IMR-90 (cell line): ENCODE data around the gene IP6K2. TPM values are rescaled to one million over a fixed set of nuclear protein-coding genes. Genes with fewer than 3 reads are reported as not detected.

Source experiments
- ATAC-seq: fragments of 200-7000 bp; cut with Tn5 transposase; 2 replicates; pipeline ENCODE4 v1.9.1; 2020; ENCODE audit warnings: low read depth, mild to moderate bottlenecking, moderate library complexity
- BruUV-seq: library from RNA; stranded (reverse); fragments of 400-500 nt; replicated peaks from 2 replicates; lab custom pipeline; 2021; lab: Mats Ljungman, UMichigan
- CTCF ChIA-PET: fragments of 300-600 bp; formaldehyde crosslinking; extraction: SDS; loops from one replicate; lab custom pipeline; 2021; ENCODE audit warnings: antibody characterized with exemption; lab: Yijun Ruan, JAX
- POLR2A ChIA-PET: fragments of 300-600 bp; sonication (Branson Sonifier 250); formaldehyde crosslinking; loops from one replicate; lab custom pipeline; 2022; ENCODE audit warnings: antibody characterized with exemption; ENCODE audit not compliant: unreplicated experiment; lab: Charles Lee
- DNase-seq: peaks from one replicate; pipeline ENCODE4 v3.0.0; 2013
- H2AFZ ChIP-seq: replicated peaks from 2 replicates; pipeline ENCODE3; 2013; ENCODE audit warnings: low read length, mild to moderate bottlenecking; ENCODE audit not compliant: poor library complexity
- H2AK5ac ChIP-seq: 2 replicates; pipeline ENCODE4 v1.6.1; 2013; ENCODE audit warnings: low read depth, low read length, inconsistent platforms
- H2AK9ac ChIP-seq: replicated peaks from 2 replicates; pipeline ENCODE3; 2013; ENCODE audit warnings: mild to moderate bottlenecking, low read depth, low read length, moderate library complexity; ENCODE audit not compliant: poor library complexity
- H2BK120ac ChIP-seq: 2 replicates; pipeline ENCODE4 v1.6.1; 2013; ENCODE audit warnings: low read depth, low read length, inconsistent platforms
- H2BK15ac ChIP-seq: 3 replicates; pipeline ENCODE4 v1.6.1; 2013; ENCODE audit warnings: low read depth, low read length, inconsistent platforms
- H2BK20ac ChIP-seq: 2 replicates; pipeline ENCODE4 v1.6.1; 2013; ENCODE audit warnings: low read depth, mild to moderate bottlenecking, inconsistent platforms, low read length, moderate library complexity
- H2BK5ac ChIP-seq: 2 replicates; pipeline ENCODE4 v1.6.1; 2013; ENCODE audit warnings: mild to moderate bottlenecking, low read depth, low read length, inconsistent platforms; ENCODE audit not compliant: poor library complexity, severe bottlenecking
- H3K14ac ChIP-seq: replicated peaks from 2 replicates; pipeline ENCODE4 v1.6.1; 2013; ENCODE audit warnings: low read depth, low read length, inconsistent platforms
- H3K18ac ChIP-seq: 2 replicates; pipeline ENCODE4 v1.6.1; 2013; ENCODE audit warnings: low read depth, low read length, control low read depth
- H3K23ac ChIP-seq: 2 replicates; pipeline ENCODE4 v1.6.1; 2013; ENCODE audit warnings: low read depth, low read length, inconsistent platforms
- H3K27ac ChIP-seq: 2 replicates; pipeline ENCODE4 v1.5.1; 2013; ENCODE audit warnings: mild to moderate bottlenecking, control low read depth, low read length; ENCODE audit not compliant: insufficient read depth
- H3K27me3 ChIP-seq: 2 replicates; pipeline ENCODE4 v1.6.1; 2013; ENCODE audit warnings: low read length; ENCODE audit not compliant: control insufficient read depth, insufficient read depth
- H3K36me3 ChIP-seq: 2 replicates; pipeline ENCODE4 v1.6.1; 2013; ENCODE audit warnings: low read length, mixed read lengths; ENCODE audit not compliant: control insufficient read depth, insufficient read depth
- H3K4ac ChIP-seq: 2 replicates; pipeline ENCODE4 v1.6.1; 2013; ENCODE audit warnings: low read depth, low read length, inconsistent platforms
- H3K4me1 ChIP-seq: 2 replicates; pipeline ENCODE4 v1.6.1; 2013; ENCODE audit warnings: low read length, mixed read lengths; ENCODE audit not compliant: control insufficient read depth, insufficient read depth
- H3K4me2 ChIP-seq: 2 replicates; pipeline ENCODE4 v1.6.1; 2013; ENCODE audit warnings: low read depth, mild to moderate bottlenecking, control low read depth, low read length, moderate library complexity
- H3K4me3 ChIP-seq: 2 replicates; pipeline ENCODE4 v1.5.1; 2013; ENCODE audit warnings: low read depth, mild to moderate bottlenecking, control low read depth, low read length, moderate library complexity; ENCODE audit not compliant: insufficient read depth
- H3K56ac ChIP-seq: 2 replicates; pipeline ENCODE4 v1.6.1; 2013; ENCODE audit warnings: low read length, inconsistent platforms; ENCODE audit not compliant: insufficient read depth; ENCODE audit errors: extremely low read depth
- H3K79me1 ChIP-seq, 2 experiments: 2 replicates each; pipeline ENCODE4 v1.6.1; 2013; ENCODE audit warnings: low read length in 2 of 2, inconsistent platforms in 1 of 2, low read depth in 1 of 2
- H3K9ac ChIP-seq: 2 replicates; pipeline ENCODE4 v1.6.1; 2013; ENCODE audit warnings: low read depth, low read length, control low read depth
- H3K9me1 ChIP-seq: 2 replicates; pipeline ENCODE4 v1.6.1; 2013; ENCODE audit warnings: low read length, inconsistent platforms; ENCODE audit not compliant: insufficient read depth
- H3K9me3 ChIP-seq: 2 replicates; pipeline ENCODE4 v1.6.1; 2013; ENCODE audit warnings: low read length; ENCODE audit not compliant: control insufficient read depth, insufficient read depth
- H4K20me1 ChIP-seq: 2 replicates; pipeline ENCODE4 v1.6.1; 2013; ENCODE audit warnings: low read length, inconsistent platforms; ENCODE audit not compliant: insufficient read depth
- H4K5ac ChIP-seq: 2 replicates; pipeline ENCODE4 v1.6.1; 2013; ENCODE audit warnings: mild to moderate bottlenecking, low read depth, low read length, control low read depth
- H4K8ac ChIP-seq, 2 experiments: 2 replicates each; pipeline ENCODE4 v1.6.1; 2013; ENCODE audit warnings: low read depth in 2 of 2, low read length in 2 of 2, control low read depth in 1 of 2, inconsistent platforms in 1 of 2
- H4K91ac ChIP-seq: 2 replicates; pipeline ENCODE4 v1.6.1; 2013; ENCODE audit warnings: low read depth, low read length, inconsistent platforms; ENCODE audit not compliant: insufficient read depth
- CEBPB ChIP-seq: IDR thresholded peaks from 2 replicates; pipeline ENCODE4 v1.6.1; 2012; ENCODE audit warnings: low read depth, low read length, improper control_type of control experiment
- CHD1 ChIP-seq: IDR thresholded peaks from 2 replicates; pipeline ENCODE4 v1.6.1; 2012; ENCODE audit warnings: low read depth, low read length, improper control_type of control experiment
- CTCF ChIP-seq: conservative IDR thresholded peaks from 2 replicates; pipeline ENCODE4 v1.5.1; 2012; ENCODE audit warnings: mild to moderate bottlenecking, low read depth, low read length, improper control_type of control experiment
- FOS ChIP-seq: fragments of 150-350 bp; IDR thresholded peaks from 2 replicates; pipeline ENCODE4 v1.6.1; 2016; ENCODE audit warnings: low read depth, low read length
- MAFK ChIP-seq: IDR thresholded peaks from 2 replicates; pipeline ENCODE4 v1.6.1; 2012; ENCODE audit warnings: low read depth, low read length, improper control_type of control experiment
- MAZ ChIP-seq: IDR thresholded peaks from 2 replicates; pipeline ENCODE4 v1.6.1; 2012; ENCODE audit warnings: low read depth, mild to moderate bottlenecking, low read length, improper control_type of control experiment, moderate library complexity, borderline replicate concordance
- MXI1 ChIP-seq: IDR thresholded peaks from 2 replicates; pipeline ENCODE4 v1.6.1; 2012; ENCODE audit warnings: low read depth, mild to moderate bottlenecking, low read length, moderate library complexity, borderline replicate concordance
- POLR2A ChIP-seq: IDR thresholded peaks from 2 replicates; pipeline ENCODE4 v1.6.1; 2012; ENCODE audit warnings: mild to moderate bottlenecking, low read depth, low read length
- RAD21 ChIP-seq: IDR thresholded peaks from 2 replicates; pipeline ENCODE4 v1.6.1; 2012; ENCODE audit warnings: low read length, improper control_type of control experiment
- RCOR1 ChIP-seq: IDR thresholded peaks from 2 replicates; pipeline ENCODE4 v1.6.1; 2012; ENCODE audit warnings: mild to moderate bottlenecking, low read length, improper control_type of control experiment; ENCODE audit not compliant: insufficient replicate concordance
- SMC3 ChIP-seq: fragments of 150-350 bp; IDR thresholded peaks from 2 replicates; pipeline ENCODE4 v1.6.1; 2016; ENCODE audit warnings: low read depth, mild to moderate bottlenecking, antibody characterized with exemption, low read length, moderate library complexity
- WGBS, 2 experiments: methylation state at CpG; one replicate each; pipeline versions ENCODE4 v1.1.5 to v1.1.7; 2013; ENCODE audit warnings: missing lambda C conversion rate in 2 of 2; ENCODE audit not compliant: insufficient read length in 1 of 2; ENCODE audit errors: extremely low coverage in 2 of 2; 5-methylcytosine and 5-hydroxymethylcytosine counted together
- dilution Hi-C: fragments of 300-500 bp; cut with HindIII; formaldehyde crosslinking; loops from one replicate; pipeline ENCODE4 v1.14.3; 2018; ENCODE audit warnings: low sequenced_read_pairs; ENCODE audit not compliant: unreplicated experiment
- in situ Hi-C: fragments of 300-500 bp; cut with MboI; formaldehyde crosslinking; loops from 3 replicates; pipeline ENCODE4 v1.14.3; 2019; ENCODE audit warnings: low sequenced_read_pairs, inconsistent platforms, mixed read lengths
- intact Hi-C: fragments of 100-400 bp; cut with micrococcal nuclease; formaldehyde crosslinking; loops from 2 replicates; pipeline ENCODE4 v1.10.0; 2022
- polyA plus RNA-seq, 3 experiments: library from polyadenylated mRNA; depleted of rRNA; stranded (reverse); fragments of >200 nt; gene quantifications; 2 replicates each; pipeline ENCODE4 v1.2.3, GENCODE V29; 2012; ENCODE audit warnings: low replicate concordance in 1 of 3
- total RNA-seq: library from RNA; depleted of rRNA; stranded (reverse); fragments of >200 nt; gene quantifications from 2 replicates; pipeline ENCODE4 v1.2.3, GENCODE V29; 2012
- TF ChIP-seq, protein P1 (sequence below): fragments of 150-350 bp; IDR thresholded peaks from 2 replicates; pipeline ENCODE4 v1.6.1; 2017; ENCODE audit warnings: mild to moderate bottlenecking, antibody characterized with exemption, low read length, low read depth

Gene IP6K2
- total and polyA plus RNA-seq, 2 of the 4 experiments (the other 2 are of a cell fraction) = 73.7 to 169 TPM

DNA sequence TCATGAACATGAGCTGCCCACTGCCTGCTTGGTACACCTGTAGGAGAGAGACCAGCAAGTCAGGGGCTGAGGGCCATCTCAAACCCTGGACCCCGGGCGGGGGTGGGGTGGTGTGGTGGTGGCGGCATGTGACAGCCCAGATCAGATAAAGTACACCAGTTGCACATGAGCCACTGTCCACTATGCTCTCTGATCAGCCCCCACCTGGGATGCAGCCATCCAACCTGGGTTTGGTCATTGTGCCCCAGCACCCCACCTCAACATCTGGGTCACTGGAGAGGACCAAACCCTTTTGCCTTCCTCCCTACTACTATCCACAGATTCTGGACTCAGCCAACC is 28.3 kb downstream of the IP6K2 start:
- Histone ChIP-seq H3K23ac (no peak overlapping the region), H4K5ac (no peak overlapping the region)
- CTCF ChIA-PET = interaction anchor here (1.1 to 1.3 kb wide), 2 partner anchors 10 to 51 kb away, joined by 3 to 5 read pairs; no protein-coding TSS in a partner anchor

More for the DNA sequence above, 28.3 kb downstream of the IP6K2 start:
- H2BK20ac ChIP-seq = no peak overlapping the region
- intact Hi-C loops (loop anchor here (5.0 kb wide), 1 partner anchor 221 kb away; a partner anchor contains a TSS), in situ Hi-C loops (no loop called here), dilution Hi-C loops (no loop called here)
- peak overlapping the region; percentile 58; the same call in 1 of the 2 replicates for H3K27ac ChIP-seq
- H2BK5ac ChIP-seq = peak overlapping the region; percentile 40
- TF ChIP-seq, protein P1, sequence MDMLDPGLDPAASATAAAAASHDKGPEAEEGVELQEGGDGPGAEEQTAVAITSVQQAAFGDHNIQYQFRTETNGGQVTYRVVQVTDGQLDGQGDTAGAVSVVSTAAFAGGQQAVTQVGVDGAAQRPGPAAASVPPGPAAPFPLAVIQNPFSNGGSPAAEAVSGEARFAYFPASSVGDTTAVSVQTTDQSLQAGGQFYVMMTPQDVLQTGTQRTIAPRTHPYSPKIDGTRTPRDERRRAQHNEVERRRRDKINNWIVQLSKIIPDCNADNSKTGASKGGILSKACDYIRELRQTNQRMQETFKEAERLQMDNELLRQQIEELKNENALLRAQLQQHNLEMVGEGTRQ = no peak
- TF ChIP-seq MAFK = no peak
- no peak for TF ChIP-seq MAZ
- TF ChIP-seq RCOR1 = no peak
- no peak for TF ChIP-seq POLR2A
- no peak for TF ChIP-seq FOS
- TF ChIP-seq MXI1 = no peak
- TF ChIP-seq CEBPB = no peak
- TF ChIP-seq SMC3 = no peak
- no peak for TF ChIP-seq RAD21
- no peak for TF ChIP-seq CTCF
- TF ChIP-seq CHD1 = no peak
- no peak overlapping the region for H2BK120ac ChIP-seq
- no peak overlapping the region for H2AFZ ChIP-seq
- H3K4me3 ChIP-seq = no peak overlapping the region
- no peak overlapping the region for H3K9ac ChIP-seq
- no peak for DNase-seq
- peak overlapping the region; percentile 59; the same call in 1 of the 2 replicates for H2AK5ac ChIP-seq
- BruUV-seq = no TSS peak
- no peaks in the 10 kb centered on the region for H3K9me3 ChIP-seq
- POLR2A ChIA-PET = no interaction called here
- H4K8ac ChIP-seq = no peak overlapping the region
- H3K79me1 ChIP-seq = peaks cover 44 to 85% of the 10 kb centered on the region in 2 experiments
- H3K4me2 ChIP-seq = no peak overlapping the region
- no peak for ATAC-seq
- no peak overlapping the region; the same call in 1 of the 2 replicates for H4K91ac ChIP-seq
- no CpG with 5 or more reads among the region's 3 CpGs for WGBS, 2 experiments
- no peak overlapping the region for H3K18ac ChIP-seq
- H2AK9ac ChIP-seq = no peak overlapping the region
- peaks cover 42% of the 10 kb centered on the region for H3K4me1 ChIP-seq
- no peak overlapping the region for H2BK15ac ChIP-seq
- peaks cover 48% of the 10 kb centered on the region for H4K20me1 ChIP-seq
- no peak overlapping the region for H3K4ac ChIP-seq
- H3K56ac ChIP-seq = no peak overlapping the region
- H3K14ac ChIP-seq = no peak overlapping the region
- no peaks in the 10 kb centered on the region for H3K27me3 ChIP-seq
- H3K36me3 ChIP-seq = peaks cover 49% of the 10 kb centered on the region
- H3K9me1 ChIP-seq = peaks cover 32% of the 10 kb centered on the region
